ENCODE data around the gene SELENBP1. TPM values are rescaled to one million over a fixed set of nuclear protein-coding genes. Genes with fewer than 3 reads are reported as not detected.
A peak's percentile ranks its signal among the peaks of the same experiment; 100 is the strongest.

The SELENBP1 gene
- total RNA-seq, 4 donors from 2014 or later = 61.4 to 113 (median 81.6) TPM

GRCh38 chr1:151386002-151386401 is 13.5 kb upstream of the SELENBP1 start:
- Histone ChIP-seq H3K4me3 (no peak overlapping the region), H3K4me1 (no peaks in the 10 kb centered on the region), H3K27ac (replicated peaks in 1 of 4) (no peak overlapping the region), H3K27me3 (no peaks in the 10 kb centered on the region), H3K36me3 (no peaks in the 10 kb centered on the region), H3K9me3 (no peaks in the 10 kb centered on the region)
- no peak for DNase-seq (ENCODE audit: extremely low spot score)
- TF ChIP-seq POLR2AphosphoS5 (IDR thresholded peaks at IDR 0.05) (no peak), POLR2A (IDR thresholded peaks at IDR 0.05; ENCODE audit: low read depth) (no peak), CTCF (IDR thresholded peaks at IDR 0.05) (no peak), EP300 (IDR thresholded peaks at IDR 0.05) (no peak)
- WGBS = 90% methylated on average over 2 of the region's 2 CpGs
- intact Hi-C loops (cut with DNase I) = no loop called here

- H3K27ac ChIP-seq (replicated peaks in 1 of 4) = no peak overlapping the region
- DNase-seq (ENCODE audit: extremely low spot score) = no peak
- intact Hi-C loops (cut with DNase I) = no loop called here
- H3K4me1 ChIP-seq = no peaks in the 10 kb centered on the region
- H3K4me3 ChIP-seq = no peak overlapping the region
- no peaks in the 10 kb centered on the region for H3K27me3 ChIP-seq
- H3K9me3 ChIP-seq = no peaks in the 10 kb centered on the region
- H3K36me3 ChIP-seq = no peaks in the 10 kb centered on the region
- 82% methylated on average over 3 of the region's 3 CpGs for WGBS
- TF ChIP-seq POLR2A (IDR thresholded peaks at IDR 0.05; ENCODE audit: low read depth) = no peak
- no peak for TF ChIP-seq CTCF (IDR thresholded peaks at IDR 0.05)
- no peak for TF ChIP-seq POLR2AphosphoS5 (IDR thresholded peaks at IDR 0.05)
- no peak for TF ChIP-seq EP300 (IDR thresholded peaks at IDR 0.05)
Measured at GRCh38 chr1:151384584-151384983, 12.1 kb upstream of the SELENBP1 start.

GRCh38 chr1:151377150-151377884 is 4.8 kb upstream of the SELENBP1 start:
- H3K36me3 ChIP-seq = no peaks in the 10 kb centered on the region
- 92% methylated on average over 3 of the region's 3 CpGs for WGBS
- intact Hi-C loops (cut with DNase I) = no loop called here

GRCh38 chr1:151373196-151373595 is 691 bp upstream of the SELENBP1 start:
- intact Hi-C loops (cut with DNase I) = no loop called here
- H3K4me1 ChIP-seq = peaks cover 43 to 52% (median 50%) of the 10 kb centered on the region in 4 donors
- H3K27me3 ChIP-seq = no peaks in the 10 kb centered on the region
- no peak overlapping the region for H3K4me3 ChIP-seq
- DNase-seq (ENCODE audit: extremely low spot score) = no peak
- peaks cover 0 to 12% (median 4%) of the 10 kb centered on the region in 4 donors for H3K36me3 ChIP-seq
- 94% methylated on average over 14 of the region's 14 CpGs for WGBS
- peak overlapping the region in 2 of 4 donors; percentile 77 to 81 for H3K27ac ChIP-seq (replicated peaks in 1 of 4)
- TF ChIP-seq CTCF (IDR thresholded peaks at IDR 0.05) = no peak
- no peak for TF ChIP-seq EP300 (IDR thresholded peaks at IDR 0.05)
- no peaks in the 10 kb centered on the region for H3K9me3 ChIP-seq

More at GRCh38 chr1:151377150-151377884, 4.8 kb upstream of the SELENBP1 start:
- H3K4me3 ChIP-seq = no peak overlapping the region
- no peaks in the 10 kb centered on the region for H3K27me3 ChIP-seq
- DNase-seq (ENCODE audit: extremely low spot score) = no peak
- no peaks in the 10 kb centered on the region for H3K9me3 ChIP-seq
- peaks cover 7 to 11% (median 9%) of the 10 kb centered on the region in 4 donors for H3K4me1 ChIP-seq
- no peak for TF ChIP-seq EP300 (IDR thresholded peaks at IDR 0.05)
- no peak for TF ChIP-seq POLR2A (IDR thresholded peaks at IDR 0.05; ENCODE audit: low read depth)
- no peak for TF ChIP-seq CTCF (IDR thresholded peaks at IDR 0.05)
- no peak for TF ChIP-seq POLR2AphosphoS5 (IDR thresholded peaks at IDR 0.05)
- H3K27ac ChIP-seq (replicated peaks in 1 of 4) = no peak overlapping the region

Measured in esophagus muscularis mucosa (tissue), 4 donors.